HG03135 (cell line): ENCODE data around the gene LSM12.
A peak's percentile ranks its signal among the peaks of the same experiment; 100 is the strongest.
"Not testable (repeated sequence)": the region's sequence is repeated elsewhere in the genome, so short reads cannot be mapped to it uniquely, and the experiment has no call there.

ENCODE experiments used
- ATAC-seq: cut with Tn5 transposase; IDR thresholded peaks from one replicate; pipeline ENCODE4 v1.9.1; 2021; ENCODE audit warnings: mild to moderate bottlenecking, moderate library complexity; ENCODE audit not compliant: unreplicated experiment

Gene LSM12

GRCh38 chr17:44045486-44045885 lies 21.0 kb downstream of the LSM12 start:
- no peak for ATAC-seq

- ATAC-seq, result no peak
Measured at GRCh38 chr17:44044071-44044470, 22.4 kb downstream of the LSM12 start.

GRCh38 chr17:44043272-44043696 lies 23.2 kb downstream of the LSM12 start:
- no peak for ATAC-seq

GRCh38 chr17:44039829-44040635 lies 26.4 kb downstream of the LSM12 start:
- no peak for ATAC-seq

DNA sequence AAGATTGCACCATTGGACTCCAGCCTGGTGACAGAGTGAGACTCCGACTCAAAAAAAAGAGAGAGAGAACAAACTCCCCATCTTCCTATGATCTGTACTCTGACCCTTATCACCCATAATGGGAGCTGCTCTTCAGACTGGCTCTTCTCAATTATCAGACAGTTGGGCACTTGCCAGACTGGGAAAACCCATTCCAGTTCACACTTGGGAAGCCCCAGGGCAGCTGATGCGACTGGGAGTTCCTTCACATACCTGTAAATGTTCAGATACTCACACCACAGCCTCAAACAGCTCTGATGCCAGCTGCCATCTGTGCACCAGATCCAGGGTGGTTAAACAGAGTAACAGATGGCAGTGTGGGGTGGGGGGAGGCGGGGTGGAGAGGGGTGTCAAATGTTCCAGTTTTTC lies 27.9 kb downstream of the LSM12 start:
- ATAC-seq, result no peak

DNA sequence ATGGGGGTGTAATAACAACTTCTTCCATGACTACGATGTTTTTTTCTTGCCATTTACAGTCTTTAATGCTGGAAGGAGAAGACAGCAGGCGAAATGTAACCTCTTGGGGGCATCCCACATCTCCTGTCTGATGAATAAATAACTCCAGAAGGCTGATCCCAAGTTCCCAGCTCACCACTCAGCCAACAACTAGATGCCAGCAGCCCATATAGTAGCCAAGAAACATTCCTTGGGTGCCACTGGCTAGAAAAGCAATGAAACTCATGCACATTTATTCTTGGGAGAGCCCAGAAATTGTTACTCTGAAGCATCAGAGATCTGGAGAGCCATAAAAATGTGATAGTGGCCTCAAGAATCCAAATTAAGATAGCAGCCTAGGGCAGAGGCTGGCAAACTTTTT lies 29.0 kb downstream of the LSM12 start:
- no peak for ATAC-seq

- not testable (repeated sequence) for ATAC-seq
Measured at GRCh38 chr17:44034688-44035087, 31.8 kb downstream of the LSM12 start.

- no peak for ATAC-seq
Measured at GRCh38 chr17:44033861-44034408, 32.5 kb downstream of the LSM12 start.

DNA sequence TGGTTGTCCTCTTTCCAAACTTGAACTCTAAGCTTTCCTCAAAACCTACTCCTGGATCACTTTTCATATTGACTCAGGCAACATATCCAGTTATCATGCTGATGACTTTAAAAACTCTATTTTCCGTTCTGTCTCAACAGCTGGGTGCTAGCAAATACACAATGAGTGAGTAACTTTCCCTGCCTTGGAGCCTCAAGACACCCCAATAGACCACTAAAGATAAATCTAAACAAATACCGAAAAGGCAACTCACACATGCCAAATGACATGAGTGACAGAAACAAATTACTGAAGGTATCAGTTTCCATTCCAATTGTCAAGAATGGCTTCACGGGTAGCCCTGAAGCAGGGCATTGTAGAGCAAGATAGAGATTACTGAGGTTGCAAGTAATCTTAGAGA lies 36.0 kb downstream of the LSM12 start:
- no peak for ATAC-seq

DNA sequence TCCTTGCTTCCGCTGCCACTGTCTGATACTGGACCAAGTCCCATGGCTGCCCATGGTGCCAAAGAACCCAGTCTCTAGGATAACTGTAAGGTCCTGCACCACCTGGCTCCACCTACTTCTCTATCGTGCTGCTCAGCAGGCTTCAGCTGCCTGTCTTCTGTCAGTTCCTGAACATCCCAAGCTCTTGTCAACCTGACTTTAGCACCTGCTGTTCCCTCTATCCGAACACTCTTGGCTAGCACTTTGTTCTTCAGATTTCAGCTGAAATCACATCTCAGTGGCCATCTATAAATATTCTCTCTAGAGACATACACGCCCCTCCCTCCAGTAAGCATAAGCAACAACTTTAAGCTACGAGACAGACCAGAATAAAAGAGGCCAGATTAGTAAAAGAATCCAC lies 36.7 kb downstream of the LSM12 start:
- ATAC-seq, result no peak

- no peak for ATAC-seq
Measured at GRCh38 chr17:44024853-44025252, 41.6 kb downstream of the LSM12 start.

DNA sequence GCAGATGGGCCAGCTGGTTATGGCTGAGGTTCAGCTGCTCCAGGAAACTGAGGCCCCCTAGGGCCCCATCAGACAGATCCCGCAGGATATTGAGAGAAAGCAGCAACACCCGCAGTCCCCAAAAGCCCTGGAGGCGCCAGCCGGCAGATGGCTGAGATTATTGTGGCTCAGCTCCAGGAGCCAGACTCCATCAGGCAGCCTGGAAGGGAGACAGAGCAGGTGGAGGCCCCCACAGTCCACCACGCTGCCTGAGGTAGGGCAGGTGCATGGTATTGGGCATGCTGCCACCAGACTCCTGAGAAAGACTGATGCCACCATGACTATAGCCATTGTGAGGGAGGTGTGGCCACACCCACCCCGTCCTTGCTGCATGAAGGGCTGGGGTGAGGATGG lies 42.2 kb downstream of the LSM12 start:
- no peak for ATAC-seq

DNA sequence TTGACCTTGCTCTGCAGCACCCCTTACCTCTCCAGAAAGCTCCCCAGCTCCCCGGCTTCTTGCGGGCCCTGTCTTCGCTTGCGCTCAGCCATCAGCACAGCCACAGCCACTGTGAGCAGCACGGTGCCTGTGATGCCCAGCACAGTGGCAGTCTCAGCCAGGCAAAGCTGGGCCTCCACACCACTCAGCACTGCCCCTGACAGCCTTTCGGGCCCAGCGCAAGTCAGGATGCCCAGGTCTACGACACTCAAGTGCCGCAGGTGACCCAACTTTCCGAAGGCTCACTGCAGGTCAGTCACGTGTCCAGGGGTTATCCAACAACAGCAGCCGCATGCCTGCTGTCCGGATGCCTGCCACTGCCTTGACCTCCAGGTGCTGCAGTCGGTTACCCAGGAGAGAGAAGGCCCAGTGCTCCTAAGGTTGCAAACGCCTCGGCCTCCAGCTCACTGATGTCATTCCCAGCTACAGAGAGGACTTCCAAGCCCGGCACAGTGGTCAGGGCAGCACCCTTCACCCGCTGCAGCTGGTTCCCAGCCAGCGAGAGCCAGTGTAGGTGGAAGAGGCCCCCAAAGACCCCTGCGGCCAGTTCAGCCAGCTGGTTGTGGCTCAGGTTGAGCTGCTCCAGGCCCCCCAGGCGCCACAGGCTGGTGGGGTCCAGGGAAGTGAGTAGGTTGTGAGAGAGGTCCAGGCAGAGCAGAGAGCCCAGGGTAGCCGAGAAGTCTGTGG lies 42.8 kb downstream of the LSM12 start:
- no peak for ATAC-seq

- ATAC-seq, result no peak
Measured at GRCh38 chr17:44022246-44022645, 44.2 kb downstream of the LSM12 start.

GRCh38 chr17:44021227-44021626 lies 45.2 kb downstream of the LSM12 start:
- not testable (repeated sequence) for ATAC-seq

- ATAC-seq, result peak; percentile 77
Measured at GRCh38 chr17:44014437-44015172, 51.9 kb downstream of the LSM12 start, which contains the start of gene TMEM101. Gene TMEM101, minus strand, starts transcription at chr17:44014963. Its CDS starts 11 bp downstream, at chr17:44014952.

GRCh38 chr17:44014133-44014436 lies 52.4 kb downstream of the LSM12 start:
- no peak for ATAC-seq

- ATAC-seq, result no peak
Measured at GRCh38 chr17:44012874-44013273, 53.6 kb downstream of the LSM12 start.

DNA sequence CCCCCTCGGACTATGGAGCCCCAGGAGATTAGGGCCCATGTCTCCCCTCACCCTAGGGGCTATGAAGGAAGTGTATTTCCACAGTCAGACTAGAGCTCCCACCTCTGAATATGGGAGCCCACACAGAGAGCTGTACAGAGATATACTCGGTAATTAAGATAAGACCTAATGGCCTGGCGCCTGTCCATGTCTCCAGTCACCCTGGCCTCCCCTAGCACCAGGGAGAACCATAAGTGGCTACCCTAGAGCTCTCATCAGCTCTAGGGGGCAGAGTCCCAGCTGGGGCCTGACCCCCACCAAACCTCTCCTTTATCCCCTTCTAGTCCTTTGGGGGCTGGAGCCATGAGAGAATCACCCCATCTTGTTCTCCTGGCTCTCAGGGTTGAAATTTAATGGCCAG lies 54.1 kb downstream of the LSM12 start:
- ATAC-seq, result no peak

DNA sequence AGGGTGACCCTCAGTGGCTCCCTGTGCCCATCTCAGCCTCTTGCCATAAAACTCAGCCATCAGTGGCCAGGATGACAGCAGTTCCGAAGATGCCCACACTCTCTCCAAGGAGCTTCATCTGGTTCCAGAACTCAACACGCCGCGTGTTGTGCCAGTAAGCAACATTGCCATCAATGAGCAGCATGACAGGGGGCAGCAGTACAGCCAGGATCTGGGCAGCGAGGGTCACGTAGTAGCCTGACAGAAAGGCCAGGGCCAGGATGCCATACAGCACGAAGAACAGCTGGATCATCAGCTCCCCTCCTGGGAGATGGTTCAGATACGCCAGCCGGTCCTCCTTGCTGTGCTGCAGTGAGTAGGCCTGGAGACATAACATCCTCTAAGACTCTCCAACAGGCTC lies 54.6 kb downstream of the LSM12 start:
- no peak for ATAC-seq

GRCh38 chr17:44010966-44011647 lies 55.4 kb downstream of the LSM12 start:
- ATAC-seq, result no peak
